ENCODE measurements around the gene SLC1A3.

The SLC1A3 gene

DNA sequence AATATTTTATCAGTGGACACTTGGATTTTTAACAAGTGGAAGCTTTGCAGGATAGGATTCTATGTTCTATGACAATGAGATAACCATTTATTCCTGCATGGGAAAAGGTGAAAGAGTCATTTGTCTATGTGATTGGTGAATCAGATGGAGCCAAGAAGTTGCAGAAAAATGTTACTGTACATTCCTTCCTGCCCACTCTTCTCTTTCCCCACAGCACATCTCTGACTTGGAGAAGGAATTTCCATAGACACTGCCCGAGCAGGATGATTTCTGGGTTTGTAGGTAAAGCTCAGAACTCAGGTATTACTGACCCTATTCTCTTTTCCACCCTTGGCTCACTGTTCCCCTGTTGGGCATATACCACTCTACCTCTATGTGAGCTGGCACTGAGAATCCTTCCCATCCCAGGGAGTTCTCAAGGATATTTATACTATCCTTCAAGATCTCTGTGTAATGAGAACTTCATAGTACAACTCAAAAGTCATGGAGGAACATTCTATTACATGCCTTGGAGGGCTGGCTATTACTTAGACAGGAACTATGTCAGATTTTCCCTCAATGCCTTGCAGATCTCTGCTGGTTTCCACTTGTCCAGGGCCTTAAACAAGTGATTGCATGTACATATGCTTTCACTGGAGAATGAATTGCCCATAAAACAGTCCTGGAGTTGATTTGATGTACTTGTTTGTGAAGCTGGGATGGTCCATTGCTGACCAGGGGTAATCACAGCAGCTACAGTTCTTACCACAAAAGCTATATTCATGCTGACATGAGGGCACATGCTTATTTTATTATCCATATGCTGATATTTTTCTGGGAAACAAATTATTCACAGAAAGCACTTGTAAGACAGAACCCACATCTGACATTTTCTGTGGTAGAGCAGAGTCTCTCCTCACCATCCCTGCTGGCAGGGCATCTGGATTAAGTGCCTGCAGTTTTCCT lies 24.1 kb downstream of the SLC1A3 start:
- POLR2A ChIA-PET = no interaction called here
- CTCF ChIA-PET = interaction anchor here (1.2 to 1.7 kb wide), 2 partner anchors 16 to 60 kb away, joined by 3 to 4 read pairs; no protein-coding TSS in a partner anchor
- no peak overlapping the region for H3K4me3 ChIP-seq (ENCODE audit: control insufficient read depth in 1 of 7, extremely low read depth in 1 of 7, insufficient read depth in 4 of 7, low read depth in 2 of 7, low read length in 6 of 7)
- WGBS (ENCODE audit: insufficient coverage) = 89% methylated on average over 1 of the region's 1 CpG
- no peak overlapping the region for H3K27ac ChIP-seq (ENCODE audit: insufficient read depth in 1 of 2, low read depth in 1 of 2, low read length in 2 of 2, poor library complexity in 1 of 2, severe bottlenecking in 2 of 2)
- no peaks in the 10 kb centered on the region for H3K36me3 ChIP-seq (ENCODE audit: control insufficient read depth in 4 of 4, insufficient read depth in 4 of 4, low read length in 3 of 4)
- no peaks in the 10 kb centered on the region for H3K9me3 ChIP-seq (ENCODE audit: control extremely low read depth in 1 of 5, control insufficient read depth in 4 of 5, insufficient read depth in 2 of 5, low read depth in 1 of 5, low read length in 4 of 5)
- H3K4me1 ChIP-seq (ENCODE audit: control extremely low read depth in 1 of 4, control insufficient read depth in 4 of 4, insufficient read depth in 4 of 4, low read length in 3 of 4) = peaks cover 4 to 17% (median 8%) of the 10 kb centered on the region in 4 experiments
- H3K27me3 ChIP-seq (replicated peaks in 2 of 5; ENCODE audit: control insufficient read depth in 4 of 5, insufficient read depth in 5 of 5, low read length in 4 of 5) = no peaks in the 10 kb centered on the region
- no peak for DNase-seq

DNA sequence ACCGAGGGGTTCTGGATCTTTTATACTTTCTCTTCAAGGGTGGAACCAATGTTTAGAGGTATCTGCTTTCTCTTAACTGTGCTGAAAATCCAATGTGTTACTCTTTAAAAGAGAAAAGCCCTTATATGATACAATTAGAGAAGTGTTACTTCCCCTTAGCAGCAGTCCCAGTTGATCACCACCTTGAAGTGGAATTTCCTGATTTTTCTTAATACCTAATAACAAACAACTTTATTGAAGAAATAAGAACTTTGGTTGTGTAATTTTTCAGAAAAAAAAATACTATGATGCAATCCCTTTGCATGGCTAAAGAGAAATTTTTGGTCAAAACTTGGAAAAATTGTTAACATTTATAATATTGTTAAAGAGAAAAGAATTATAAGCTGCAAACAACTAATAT lies 24.7 kb downstream of the SLC1A3 start:
- H3K9me3 ChIP-seq (ENCODE audit: control extremely low read depth in 1 of 5, control insufficient read depth in 4 of 5, insufficient read depth in 2 of 5, low read depth in 1 of 5, low read length in 4 of 5) = no peaks in the 10 kb centered on the region
- no peak overlapping the region for H3K27ac ChIP-seq (ENCODE audit: insufficient read depth in 1 of 2, low read depth in 1 of 2, low read length in 2 of 2, poor library complexity in 1 of 2, severe bottlenecking in 2 of 2)
- H3K36me3 ChIP-seq (ENCODE audit: control insufficient read depth in 4 of 4, insufficient read depth in 4 of 4, low read length in 3 of 4) = no peaks in the 10 kb centered on the region
- peaks cover 4 to 17% (median 8%) of the 10 kb centered on the region in 4 experiments for H3K4me1 ChIP-seq (ENCODE audit: control extremely low read depth in 1 of 4, control insufficient read depth in 4 of 4, insufficient read depth in 4 of 4, low read length in 3 of 4)
- DNase-seq = peak in 2 of 3 donors; percentile 48 to 56
- POLR2A ChIA-PET = interaction anchor here (0.7 kb wide), 1 partner anchor 181 kb away, joined by 4 read pairs; no protein-coding TSS in a partner anchor
- CTCF ChIA-PET = interaction anchor here (1.0 to 1.7 kb wide), 3 partner anchors 11 to 59 kb away, joined by 3 to 4 read pairs (median 4); no protein-coding TSS in a partner anchor
- no peak overlapping the region for H3K4me3 ChIP-seq (ENCODE audit: control insufficient read depth in 1 of 7, extremely low read depth in 1 of 7, insufficient read depth in 4 of 7, low read depth in 2 of 7, low read length in 6 of 7)
- H3K27me3 ChIP-seq (replicated peaks in 2 of 5; ENCODE audit: control insufficient read depth in 4 of 5, insufficient read depth in 5 of 5, low read length in 4 of 5) = no peaks in the 10 kb centered on the region
- WGBS (ENCODE audit: insufficient coverage) = no CpG with 5 or more reads among the region's 1 CpG

GRCh38 chr5:36631620-36632362 lies 25.4 kb downstream of the SLC1A3 start:
- no peak overlapping the region for H3K27ac ChIP-seq (ENCODE audit: insufficient read depth in 1 of 2, low read depth in 1 of 2, low read length in 2 of 2, poor library complexity in 1 of 2, severe bottlenecking in 2 of 2)
- H3K4me1 ChIP-seq (ENCODE audit: control extremely low read depth in 1 of 4, control insufficient read depth in 4 of 4, insufficient read depth in 4 of 4, low read length in 3 of 4) = peaks cover 4 to 17% (median 8%) of the 10 kb centered on the region in 4 experiments
- 67% methylated on average over 3 of the region's 5 CpGs for WGBS (ENCODE audit: insufficient coverage)
- no peak for DNase-seq
- ChIA-PET CTCF (interaction anchor here (0.6 to 1.8 kb wide), 5 partner anchors 9 to 63 kb away, joined by 3 to 5 read pairs (median 4); no protein-coding TSS in a partner anchor), POLR2A (interaction anchor here (0.7 kb wide), 1 partner anchor 181 kb away, joined by 4 read pairs; no protein-coding TSS in a partner anchor)
- H3K9me3 ChIP-seq (ENCODE audit: control extremely low read depth in 1 of 5, control insufficient read depth in 4 of 5, insufficient read depth in 2 of 5, low read depth in 1 of 5, low read length in 4 of 5) = no peaks in the 10 kb centered on the region
- no peaks in the 10 kb centered on the region for H3K36me3 ChIP-seq (ENCODE audit: control insufficient read depth in 4 of 4, insufficient read depth in 4 of 4, low read length in 3 of 4)
- H3K4me3 ChIP-seq (ENCODE audit: control insufficient read depth in 1 of 7, extremely low read depth in 1 of 7, insufficient read depth in 4 of 7, low read depth in 2 of 7, low read length in 6 of 7) = no peak overlapping the region
- no peaks in the 10 kb centered on the region for H3K27me3 ChIP-seq (replicated peaks in 2 of 5; ENCODE audit: control insufficient read depth in 4 of 5, insufficient read depth in 5 of 5, low read length in 4 of 5)

- no peak for DNase-seq
- H3K27ac ChIP-seq (ENCODE audit: insufficient read depth in 1 of 2, low read depth in 1 of 2, low read length in 2 of 2, poor library complexity in 1 of 2, severe bottlenecking in 2 of 2) = no peak overlapping the region
- ChIA-PET CTCF (interaction anchor here (0.6 to 1.8 kb wide), 3 partner anchors 9 to 63 kb away, joined by 3 to 5 read pairs (median 4); no protein-coding TSS in a partner anchor), POLR2A (no interaction called here)
- H3K4me1 ChIP-seq (ENCODE audit: control extremely low read depth in 1 of 4, control insufficient read depth in 4 of 4, insufficient read depth in 4 of 4, low read length in 3 of 4) = peaks cover 4 to 17% (median 8%) of the 10 kb centered on the region in 4 experiments
- H3K4me3 ChIP-seq (ENCODE audit: control insufficient read depth in 1 of 7, extremely low read depth in 1 of 7, insufficient read depth in 4 of 7, low read depth in 2 of 7, low read length in 6 of 7) = no peak overlapping the region
- H3K27me3 ChIP-seq (replicated peaks in 2 of 5; ENCODE audit: control insufficient read depth in 4 of 5, insufficient read depth in 5 of 5, low read length in 4 of 5) = no peaks in the 10 kb centered on the region
- H3K36me3 ChIP-seq (ENCODE audit: control insufficient read depth in 4 of 4, insufficient read depth in 4 of 4, low read length in 3 of 4) = no peaks in the 10 kb centered on the region
- no peaks in the 10 kb centered on the region for H3K9me3 ChIP-seq (ENCODE audit: control extremely low read depth in 1 of 5, control insufficient read depth in 4 of 5, insufficient read depth in 2 of 5, low read depth in 1 of 5, low read length in 4 of 5)
These were observed 25.9 kb downstream of the SLC1A3 start for GRCh38 chr5:36632363-36632664.

- Histone ChIP-seq H3K4me1 (ENCODE audit: control extremely low read depth in 1 of 4, control insufficient read depth in 4 of 4, insufficient read depth in 4 of 4, low read length in 3 of 4) (peaks cover 3 to 7% (median 3%) of the 10 kb centered on the region in 4 experiments), H3K27ac (ENCODE audit: insufficient read depth in 1 of 2, low read depth in 1 of 2, low read length in 2 of 2, poor library complexity in 1 of 2, severe bottlenecking in 2 of 2) (no peak overlapping the region), H3K27me3 (replicated peaks in 2 of 5; ENCODE audit: control insufficient read depth in 4 of 5, insufficient read depth in 5 of 5, low read length in 4 of 5) (no peaks in the 10 kb centered on the region), H3K9me3 (ENCODE audit: control extremely low read depth in 1 of 5, control insufficient read depth in 4 of 5, insufficient read depth in 2 of 5, low read depth in 1 of 5, low read length in 4 of 5) (no peaks in the 10 kb centered on the region), H3K36me3 (ENCODE audit: control insufficient read depth in 4 of 4, insufficient read depth in 4 of 4, low read length in 3 of 4) (no peaks in the 10 kb centered on the region), H3K4me3 (ENCODE audit: control insufficient read depth in 1 of 7, extremely low read depth in 1 of 7, insufficient read depth in 4 of 7, low read depth in 2 of 7, low read length in 6 of 7) (no peak overlapping the region)
- WGBS (ENCODE audit: insufficient coverage) = 100% methylated on average over 5 of the region's 9 CpGs
- CTCF ChIA-PET = interaction anchor here (2.2 to 2.6 kb wide), 2 partner anchors 10 to 55 kb away, joined by 5 to 6 read pairs; no protein-coding TSS in a partner anchor
- DNase-seq = no peak
- POLR2A ChIA-PET = interaction anchor here (0.6 kb wide), 1 partner anchor 358 kb away, joined by 5 read pairs; no protein-coding TSS in a partner anchor
These were observed 29.4 kb downstream of the SLC1A3 start for GRCh38 chr5:36635721-36636390.

- CTCF ChIA-PET = interaction anchor here (0.8 to 2.2 kb wide), 4 partner anchors 8 to 66 kb away, joined by 3 to 6 read pairs (median 4); no protein-coding TSS in a partner anchor
- Histone ChIP-seq H3K36me3 (ENCODE audit: control insufficient read depth in 4 of 4, insufficient read depth in 4 of 4, low read length in 3 of 4) (no peaks in the 10 kb centered on the region), H3K27me3 (replicated peaks in 2 of 5; ENCODE audit: control insufficient read depth in 4 of 5, insufficient read depth in 5 of 5, low read length in 4 of 5) (no peaks in the 10 kb centered on the region), H3K27ac (ENCODE audit: insufficient read depth in 1 of 2, low read depth in 1 of 2, low read length in 2 of 2, poor library complexity in 1 of 2, severe bottlenecking in 2 of 2) (no peak overlapping the region), H3K4me1 (ENCODE audit: control extremely low read depth in 1 of 4, control insufficient read depth in 4 of 4, insufficient read depth in 4 of 4, low read length in 3 of 4) (no peaks in the 10 kb centered on the region), H3K4me3 (ENCODE audit: control insufficient read depth in 1 of 7, extremely low read depth in 1 of 7, insufficient read depth in 4 of 7, low read depth in 2 of 7, low read length in 6 of 7) (no peak overlapping the region), H3K9me3 (ENCODE audit: control extremely low read depth in 1 of 5, control insufficient read depth in 4 of 5, insufficient read depth in 2 of 5, low read depth in 1 of 5, low read length in 4 of 5) (no peaks in the 10 kb centered on the region)
- POLR2A ChIA-PET = no interaction called here
- DNase-seq = no peak
- 94% methylated on average over 3 of the region's 4 CpGs for WGBS (ENCODE audit: insufficient coverage)
These were observed 30.7 kb downstream of the SLC1A3 start for GRCh38 chr5:36637101-36637500.
